Mammary epithelial cell (primary cell): ENCODE results near the gene GAB2.

Source experiments
- EZH2 ChIP-seq: IDR thresholded peaks from 2 replicates; pipeline ENCODE4 v1.6.1; 2012; ENCODE audit warnings: low read length, inconsistent platforms, borderline replicate concordance
- TF ChIP-seq, protein P1 (sequence below), 2 donors: IDR thresholded peaks in 1 of 2; conservative IDR thresholded peaks in 1 of 2; 2 replicates each; pipeline ENCODE4 v1.5.1; 2011 to 2012; ENCODE audit warnings: inconsistent platforms in 2 of 2, low read length in 2 of 2, mild to moderate bottlenecking in 2 of 2, control low read depth in 1 of 2, low read depth in 1 of 2; ENCODE audit not compliant: insufficient read depth in 1 of 2; ENCODE audit errors: extremely low read depth in 1 of 2

DNA sequence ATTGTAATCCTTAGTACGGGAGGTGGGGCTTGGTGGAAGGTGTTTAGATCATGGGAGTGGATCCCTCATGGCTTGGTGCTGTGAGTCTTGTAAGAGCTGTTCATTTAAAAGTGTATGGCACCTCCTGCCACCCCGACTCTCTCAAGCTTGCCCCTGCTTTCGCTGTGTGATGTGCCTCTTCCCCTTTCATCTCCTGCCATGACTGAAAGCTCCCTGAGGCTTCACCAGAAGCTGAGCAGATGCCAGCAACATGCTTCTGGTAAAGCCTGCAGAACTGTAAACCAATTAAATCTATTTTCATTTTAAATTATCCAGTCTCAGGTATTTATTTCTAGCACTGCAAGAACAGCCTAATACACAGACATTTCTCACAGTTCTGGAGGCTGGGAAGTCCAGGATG lies 40.8 kb downstream of the GAB2 start:
- TF ChIP-seq, protein P1, sequence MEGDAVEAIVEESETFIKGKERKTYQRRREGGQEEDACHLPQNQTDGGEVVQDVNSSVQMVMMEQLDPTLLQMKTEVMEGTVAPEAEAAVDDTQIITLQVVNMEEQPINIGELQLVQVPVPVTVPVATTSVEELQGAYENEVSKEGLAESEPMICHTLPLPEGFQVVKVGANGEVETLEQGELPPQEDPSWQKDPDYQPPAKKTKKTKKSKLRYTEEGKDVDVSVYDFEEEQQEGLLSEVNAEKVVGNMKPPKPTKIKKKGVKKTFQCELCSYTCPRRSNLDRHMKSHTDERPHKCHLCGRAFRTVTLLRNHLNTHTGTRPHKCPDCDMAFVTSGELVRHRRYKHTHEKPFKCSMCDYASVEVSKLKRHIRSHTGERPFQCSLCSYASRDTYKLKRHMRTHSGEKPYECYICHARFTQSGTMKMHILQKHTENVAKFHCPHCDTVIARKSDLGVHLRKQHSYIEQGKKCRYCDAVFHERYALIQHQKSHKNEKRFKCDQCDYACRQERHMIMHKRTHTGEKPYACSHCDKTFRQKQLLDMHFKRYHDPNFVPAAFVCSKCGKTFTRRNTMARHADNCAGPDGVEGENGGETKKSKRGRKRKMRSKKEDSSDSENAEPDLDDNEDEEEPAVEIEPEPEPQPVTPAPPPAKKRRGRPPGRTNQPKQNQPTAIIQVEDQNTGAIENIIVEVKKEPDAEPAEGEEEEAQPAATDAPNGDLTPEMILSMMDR (conservative IDR thresholded peaks at IDR 0.05 in 1 of 2, IDR thresholded peaks at IDR 0.05 in 1 of 2; ENCODE audit: extremely low read depth in 1 of 2, insufficient read depth in 1 of 2, low read depth in 1 of 2, low read length in 2 of 2): no peak
- TF ChIP-seq EZH2: no peak
